SU-DHL-6 (cell line): Measurements from ENCODE around the gene FAAP24.

Experiments
- EZH2phosphoT487 ChIP-seq: fragments of 200-600 bp; sonication (generic), shearing (Covaris generic); conservative IDR thresholded peaks from 2 replicates; pipeline ENCODE4 v1.6.1; 2018; ENCODE audit warnings: mild to moderate bottlenecking, antibody characterized with exemption, low read length, moderate library complexity, mixed read lengths
- TF ChIP-seq, protein P1 (sequence below): fragments of 200-600 bp; sonication (generic); IDR thresholded peaks from one replicate; pipeline ENCODE4 v1.5.1; 2017; ENCODE audit warnings: antibody characterized with exemption, mild to moderate bottlenecking, low read length, moderate library complexity; ENCODE audit not compliant: insufficient read depth, poor library complexity, severe bottlenecking

DNA sequence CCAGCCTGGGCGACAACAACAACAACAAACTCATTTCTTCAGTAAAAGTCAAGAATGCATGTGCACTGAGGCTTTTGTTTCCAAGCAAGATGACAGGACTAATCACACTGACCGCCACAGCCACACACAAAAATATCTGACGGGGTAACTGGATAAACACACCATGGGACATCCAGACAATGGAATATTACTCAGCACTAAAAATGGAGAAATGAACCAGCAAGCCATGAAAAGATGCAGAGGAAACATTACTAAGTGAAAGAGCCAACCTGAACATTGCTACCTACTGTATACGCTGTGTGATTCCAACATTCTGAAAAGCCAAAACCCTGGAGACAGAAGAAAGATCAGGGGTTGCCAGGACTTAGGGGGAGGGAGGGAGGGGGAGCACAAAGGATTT lies 36.7 kb downstream of the FAAP24 start:
- TF ChIP-seq, protein P1, sequence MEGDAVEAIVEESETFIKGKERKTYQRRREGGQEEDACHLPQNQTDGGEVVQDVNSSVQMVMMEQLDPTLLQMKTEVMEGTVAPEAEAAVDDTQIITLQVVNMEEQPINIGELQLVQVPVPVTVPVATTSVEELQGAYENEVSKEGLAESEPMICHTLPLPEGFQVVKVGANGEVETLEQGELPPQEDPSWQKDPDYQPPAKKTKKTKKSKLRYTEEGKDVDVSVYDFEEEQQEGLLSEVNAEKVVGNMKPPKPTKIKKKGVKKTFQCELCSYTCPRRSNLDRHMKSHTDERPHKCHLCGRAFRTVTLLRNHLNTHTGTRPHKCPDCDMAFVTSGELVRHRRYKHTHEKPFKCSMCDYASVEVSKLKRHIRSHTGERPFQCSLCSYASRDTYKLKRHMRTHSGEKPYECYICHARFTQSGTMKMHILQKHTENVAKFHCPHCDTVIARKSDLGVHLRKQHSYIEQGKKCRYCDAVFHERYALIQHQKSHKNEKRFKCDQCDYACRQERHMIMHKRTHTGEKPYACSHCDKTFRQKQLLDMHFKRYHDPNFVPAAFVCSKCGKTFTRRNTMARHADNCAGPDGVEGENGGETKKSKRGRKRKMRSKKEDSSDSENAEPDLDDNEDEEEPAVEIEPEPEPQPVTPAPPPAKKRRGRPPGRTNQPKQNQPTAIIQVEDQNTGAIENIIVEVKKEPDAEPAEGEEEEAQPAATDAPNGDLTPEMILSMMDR, result no peak
- TF ChIP-seq EZH2phosphoT487, result no peak
